Activated naive CD8-positive, alpha-beta T cell treated with anti-CD3 and anti-CD28 coated beads, Interleukin-2, amount 50 U/mL, for 24 hours (primary cell): ENCODE measurements around the gene SPACA5.

ENCODE experiments used
- ATAC-seq: fragments of 150-1000 bp; cut with Tn5 transposase; one replicate; pipeline ENCODE4 v1.10.0; 2021
- DNase-seq: peaks from one replicate; pipeline ENCODE4 v3.0.0; 2021
- H3K27ac Mint-ChIP-seq: one replicate; pipeline ENCODE4 v1.8.0; 2021; ENCODE audit warnings: mild to moderate bottlenecking, mixed read lengths
- H3K27me3 Mint-ChIP-seq: one replicate; pipeline ENCODE4 v1.8.0; 2021; ENCODE audit warnings: mixed read lengths
- H3K36me3 Mint-ChIP-seq: one replicate; pipeline ENCODE4 v1.8.0; 2021; ENCODE audit warnings: low read depth, mixed read lengths
- H3K4me1 Mint-ChIP-seq: one replicate; pipeline ENCODE4 v1.8.0; 2021; ENCODE audit warnings: mixed read lengths
- H3K4me3 Mint-ChIP-seq: one replicate; pipeline ENCODE4 v1.8.0; 2021; ENCODE audit warnings: mild to moderate bottlenecking, moderate library complexity, mixed read lengths
- H3K9me3 Mint-ChIP-seq: one replicate; pipeline ENCODE4 v1.8.0; 2021; ENCODE audit warnings: mixed read lengths

Gene SPACA5

GRCh38 chrX:48043056-48043455 lies 36.3 kb downstream of the SPACA5 start:
- DNase-seq (no peak), ATAC-seq (no peak)
- no peak overlapping the region for H3K27ac Mint-ChIP-seq
- H3K36me3 Mint-ChIP-seq, result peaks cover 4% of the 10 kb centered on the region
- no peaks in the 10 kb centered on the region for H3K9me3 Mint-ChIP-seq
- H3K4me1 Mint-ChIP-seq, result no peaks in the 10 kb centered on the region
- no peak overlapping the region for H3K4me3 Mint-ChIP-seq
- no peaks in the 10 kb centered on the region for H3K27me3 Mint-ChIP-seq

- DNase-seq (no peak), ATAC-seq (no peak)
- Mint-ChIP-seq H3K36me3 (peaks cover 4% of the 10 kb centered on the region), H3K27ac (no peak overlapping the region), H3K4me1 (no peaks in the 10 kb centered on the region), H3K9me3 (no peaks in the 10 kb centered on the region), H3K4me3 (no peak overlapping the region), H3K27me3 (no peaks in the 10 kb centered on the region)
Measured at GRCh38 chrX:48045410-48046311, 38.9 kb downstream of the SPACA5 start.

- no peaks in the 10 kb centered on the region for H3K27me3 Mint-ChIP-seq
- no peak overlapping the region for H3K4me3 Mint-ChIP-seq
- ATAC-seq, result no peak
- peaks cover 4% of the 10 kb centered on the region for H3K36me3 Mint-ChIP-seq
- no peaks in the 10 kb centered on the region for H3K9me3 Mint-ChIP-seq
- no peak for DNase-seq
- H3K4me1 Mint-ChIP-seq, result no peaks in the 10 kb centered on the region
- H3K27ac Mint-ChIP-seq, result no peak overlapping the region
Measured at GRCh38 chrX:48046846-48047245, 40.1 kb downstream of the SPACA5 start.

GRCh38 chrX:48058621-48059295 lies 52.0 kb downstream of the SPACA5 start:
- peaks cover 3% of the 10 kb centered on the region for H3K4me1 Mint-ChIP-seq
- ATAC-seq (peak; percentile 49), DNase-seq (no peak)
- peaks cover 52% of the 10 kb centered on the region for H3K36me3 Mint-ChIP-seq
- H3K27ac Mint-ChIP-seq, result peak overlapping the region; percentile 39
- peaks cover 9% of the 10 kb centered on the region for H3K9me3 Mint-ChIP-seq
- no peaks in the 10 kb centered on the region for H3K27me3 Mint-ChIP-seq
- no peak overlapping the region for H3K4me3 Mint-ChIP-seq

GRCh38 chrX:48059296-48059639 lies 52.5 kb downstream of the SPACA5 start:
- peaks cover 3% of the 10 kb centered on the region for H3K4me1 Mint-ChIP-seq
- ATAC-seq, result no peak
- DNase-seq, result no peak
- no peak overlapping the region for H3K27ac Mint-ChIP-seq
- H3K4me3 Mint-ChIP-seq, result no peak overlapping the region
- H3K36me3 Mint-ChIP-seq, result peaks cover 52% of the 10 kb centered on the region
- H3K9me3 Mint-ChIP-seq, result peaks cover 9% of the 10 kb centered on the region
- H3K27me3 Mint-ChIP-seq, result no peaks in the 10 kb centered on the region
